HG02610 (cell line): ENCODE data around the gene PEX3.
A peak's percentile ranks its signal among the peaks of the same experiment; 100 is the strongest.
"Not testable (repeated sequence)": the region's sequence is repeated elsewhere in the genome, so short reads cannot be mapped to it uniquely, and the experiment has no call there.

Experiments
- ATAC-seq: cut with Tn5 transposase; IDR thresholded peaks from one replicate; pipeline ENCODE4 v1.9.1; 2021; ENCODE audit warnings: mild to moderate bottlenecking, moderate library complexity; ENCODE audit not compliant: unreplicated experiment

The PEX3 gene

GRCh38 chr6:143506199-143506598, 55.6 kb downstream of the PEX3 start:
- no peak for ATAC-seq

GRCh38 chr6:143506620-143507019, 56.0 kb downstream of the PEX3 start:
- ATAC-seq, result no peak

GRCh38 chr6:143507358-143508145, 56.9 kb downstream of the PEX3 start:
- ATAC-seq, result peak; percentile 26

GRCh38 chr6:143510326-143510725, 59.7 kb downstream of the PEX3 start:
- not testable (repeated sequence) for ATAC-seq

- ATAC-seq, result peak; percentile 73
These were observed 60.6 kb downstream of the PEX3 start, which contains the start of gene FUCA2 for GRCh38 chr6:143510991-143511891. TSS of gene FUCA2 (minus strand) at chr6:143511720. CDS start at chr6:143511634, 86 bp downstream.

- ATAC-seq, result no peak
These were observed 62.8 kb downstream of the PEX3 start for GRCh38 chr6:143513410-143513809.

- no peak for ATAC-seq
These were observed 64.6 kb downstream of the PEX3 start for GRCh38 chr6:143515061-143515760.

- ATAC-seq, result no peak
These were observed 65.3 kb downstream of the PEX3 start for GRCh38 chr6:143515766-143516355.

- ATAC-seq, result no peak
These were observed 66.3 kb downstream of the PEX3 start for GRCh38 chr6:143516690-143517446.

- no peak for ATAC-seq
These were observed 66.8 kb downstream of the PEX3 start for GRCh38 chr6:143517447-143517773.

GRCh38 chr6:143522039-143522600, 71.5 kb downstream of the PEX3 start:
- no peak for ATAC-seq

GRCh38 chr6:143525356-143525755, 74.8 kb downstream of the PEX3 start:
- no peak for ATAC-seq

- ATAC-seq, result no peak
These were observed 77.1 kb downstream of the PEX3 start for GRCh38 chr6:143527677-143528076.

- ATAC-seq, result no peak
These were observed 77.7 kb downstream of the PEX3 start for GRCh38 chr6:143528164-143528811.

GRCh38 chr6:143529095-143529494, 78.5 kb downstream of the PEX3 start:
- ATAC-seq, result no peak

GRCh38 chr6:143531720-143532499, 81.3 kb downstream of the PEX3 start:
- no peak for ATAC-seq

GRCh38 chr6:143535189-143535614, 84.6 kb downstream of the PEX3 start:
- ATAC-seq, result no peak

- ATAC-seq, result peak; percentile 68
These were observed 85.9 kb downstream of the PEX3 start for GRCh38 chr6:143536461-143536865.
